Endometrium (tissue), 2 donors: ENCODE measurements around the gene UBE2E2.

Experiments used
- FAIRE-seq: peaks from 2 replicates; lab custom pipeline; 2012; peaks lifted over from hg19 to GRCh38; lab: Jason Lieb, UNC
- donor health status: control.
- donor health status: control.

The UBE2E2 gene

GRCh38 chr3:23241256-23241655 is 38.1 kb downstream of the UBE2E2 start:
- no peak for FAIRE-seq

GRCh38 chr3:23242106-23242505 is 39.0 kb downstream of the UBE2E2 start:
- FAIRE-seq, result no peak

- peak; percentile 90 for FAIRE-seq
Measured at GRCh38 chr3:23244324-23245041, 41.4 kb downstream of the UBE2E2 start.

GRCh38 chr3:23246651-23247050 is 43.5 kb downstream of the UBE2E2 start:
- FAIRE-seq, result no peak

GRCh38 chr3:23248594-23249131 is 45.5 kb downstream of the UBE2E2 start:
- FAIRE-seq, result no peak

- FAIRE-seq, result no peak
Measured at GRCh38 chr3:23249961-23250360, 46.8 kb downstream of the UBE2E2 start.

GRCh38 chr3:23252122-23252521 is 49.0 kb downstream of the UBE2E2 start:
- no peak for FAIRE-seq

- FAIRE-seq, result no peak
Measured at GRCh38 chr3:23253214-23253613, 50.1 kb downstream of the UBE2E2 start.

GRCh38 chr3:23254282-23254681 is 51.2 kb downstream of the UBE2E2 start:
- FAIRE-seq, result no peak

- no peak for FAIRE-seq
Measured at GRCh38 chr3:23254835-23255234, 51.7 kb downstream of the UBE2E2 start.

GRCh38 chr3:23256741-23257435 is 53.8 kb downstream of the UBE2E2 start:
- FAIRE-seq, result no peak

- no peak for FAIRE-seq
Measured at GRCh38 chr3:23258110-23258509, 55.0 kb downstream of the UBE2E2 start.

- no peak for FAIRE-seq
Measured at GRCh38 chr3:23259515-23259914, 56.4 kb downstream of the UBE2E2 start.

GRCh38 chr3:23262766-23263165 is 59.6 kb downstream of the UBE2E2 start:
- no peak for FAIRE-seq

GRCh38 chr3:23263796-23264195 is 60.7 kb downstream of the UBE2E2 start:
- no peak for FAIRE-seq

- FAIRE-seq, result no peak
Measured at GRCh38 chr3:23264413-23264812, 61.3 kb downstream of the UBE2E2 start.

- no peak for FAIRE-seq
Measured at GRCh38 chr3:23270423-23270822, 67.3 kb downstream of the UBE2E2 start.

GRCh38 chr3:23271876-23272741 is 69.0 kb downstream of the UBE2E2 start:
- FAIRE-seq, result no peak

- no peak for FAIRE-seq
Measured at GRCh38 chr3:23272820-23273219, 69.7 kb downstream of the UBE2E2 start.

GRCh38 chr3:23275061-23275460 is 71.9 kb downstream of the UBE2E2 start:
- FAIRE-seq, result no peak

- FAIRE-seq, result no peak
Measured at GRCh38 chr3:23275814-23276213, 72.7 kb downstream of the UBE2E2 start.

- FAIRE-seq, result no peak
Measured at GRCh38 chr3:23276913-23277658, 74.0 kb downstream of the UBE2E2 start.
